Measurements from ENCODE around the gene ACTN4.

Gene ACTN4

GRCh38 chr19:38635483-38636399, 11.7 kb upstream of the ACTN4 start:
- DNase-seq (ENCODE audit: low read depth), result no peak

DNA sequence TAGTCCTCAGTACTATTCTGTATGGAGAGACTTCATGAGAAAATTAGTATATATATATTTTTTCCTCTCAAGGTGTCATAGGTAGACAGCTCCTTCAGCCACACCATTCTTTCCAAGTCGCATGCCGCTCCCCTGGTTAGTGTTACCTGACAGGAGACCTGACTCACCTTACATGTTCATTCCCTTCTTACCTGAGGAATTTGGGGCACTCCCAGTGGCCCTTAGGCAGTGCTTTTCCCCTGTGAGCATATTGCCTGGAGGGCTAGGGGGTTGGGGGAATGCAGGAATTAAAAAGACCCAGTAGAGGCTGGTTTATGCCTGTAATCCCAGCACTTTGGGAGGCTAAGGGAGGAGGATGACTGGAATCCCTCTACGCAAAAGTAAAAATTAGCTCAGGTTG, 9.0 kb upstream of the ACTN4 start:
- no peak for DNase-seq (ENCODE audit: low read depth)

GRCh38 chr19:38639679-38640078, 7.8 kb upstream of the ACTN4 start:
- no peak for DNase-seq (ENCODE audit: low read depth)

- DNase-seq (ENCODE audit: low read depth), result no peak
These were observed 7.1 kb upstream of the ACTN4 start for GRCh38 chr19:38640368-38640767.

GRCh38 chr19:38642176-38642575, 5.3 kb upstream of the ACTN4 start:
- no peak for DNase-seq (ENCODE audit: low read depth)

- DNase-seq (ENCODE audit: low read depth), result no peak
These were observed 2.7 kb upstream of the ACTN4 start for GRCh38 chr19:38644719-38645118.

DNA sequence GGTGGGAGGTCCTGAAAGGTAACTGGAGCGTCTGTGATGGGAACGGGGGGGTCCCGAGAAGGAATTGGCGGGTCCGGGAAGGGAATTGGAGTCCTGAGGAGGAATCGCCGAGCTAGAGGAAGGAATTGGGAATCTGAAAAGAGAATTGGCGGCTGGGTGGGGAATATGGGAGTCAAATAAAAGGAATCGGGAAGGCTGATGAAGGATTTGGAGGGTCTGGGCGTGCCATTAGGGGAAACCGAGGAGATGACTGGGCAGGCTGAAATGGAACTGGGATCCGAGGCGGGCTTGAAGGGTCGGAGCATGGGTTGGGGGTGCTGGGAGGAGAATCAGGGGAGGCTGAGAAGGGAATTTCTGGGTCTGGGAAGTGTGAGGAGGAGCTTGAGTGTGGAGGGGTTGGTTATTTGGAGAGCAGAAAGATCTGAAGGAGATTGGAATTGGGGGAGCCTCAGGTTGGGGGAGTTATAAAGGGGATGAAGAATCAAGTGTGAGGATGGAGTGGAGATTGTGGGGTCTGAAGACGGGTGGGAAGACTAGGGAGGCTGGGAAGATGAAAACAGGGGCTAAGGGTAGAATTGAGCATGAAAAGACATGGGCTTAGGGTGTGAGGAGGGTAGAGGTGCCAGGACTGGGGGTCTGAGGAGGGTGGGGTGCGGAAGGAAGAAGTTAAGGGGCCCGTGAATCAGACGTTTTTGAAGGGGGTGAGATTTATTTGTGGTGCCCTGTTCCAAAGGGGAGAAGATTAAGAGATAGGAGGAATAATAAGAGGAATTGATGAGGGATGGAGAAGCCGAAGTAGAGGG, 718 bp downstream of the ACTN4 start:
- no peak for DNase-seq (ENCODE audit: low read depth)

- DNase-seq (ENCODE audit: low read depth), result no peak
These were observed 1.4 kb downstream of the ACTN4 start for GRCh38 chr19:38648769-38649304.

GRCh38 chr19:38649305-38650171, 2.1 kb downstream of the ACTN4 start:
- no peak for DNase-seq (ENCODE audit: low read depth)

GRCh38 chr19:38650172-38650775, 2.8 kb downstream of the ACTN4 start:
- no peak for DNase-seq (ENCODE audit: low read depth)

DNA sequence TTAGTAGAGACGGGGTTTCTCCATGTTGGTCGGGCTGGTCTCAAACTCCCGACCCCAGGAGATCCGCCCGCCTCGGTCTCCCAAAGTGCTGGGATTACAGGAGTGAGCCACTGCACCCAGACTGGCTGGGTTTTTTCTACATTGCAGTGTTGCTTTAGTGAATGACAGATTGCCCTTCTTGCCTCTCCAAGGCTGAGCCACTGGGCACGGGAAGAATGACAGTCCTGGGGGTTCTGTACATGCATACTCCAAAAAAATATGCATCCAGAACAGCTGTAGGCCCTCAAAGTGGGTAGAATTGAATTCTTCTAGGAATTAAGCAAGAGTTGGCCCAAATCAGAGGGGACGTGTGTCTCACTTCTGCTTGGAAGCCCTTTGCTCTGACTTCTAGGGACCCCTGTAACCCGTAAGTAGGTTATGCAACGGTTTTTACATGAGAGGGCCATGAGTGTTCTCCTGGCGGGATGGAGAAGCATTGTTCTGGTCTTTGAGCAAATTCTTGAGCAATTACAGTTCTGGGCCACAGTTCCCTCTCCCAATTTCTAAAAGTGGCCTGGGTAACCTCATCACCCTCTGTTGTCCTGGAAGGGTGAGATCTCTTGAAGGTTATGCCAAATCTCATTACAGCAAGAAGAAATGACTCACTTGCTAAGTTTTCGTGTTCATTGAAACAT, 3.6 kb downstream of the ACTN4 start:
- DNase-seq (ENCODE audit: low read depth), result peak; percentile 71

DNA sequence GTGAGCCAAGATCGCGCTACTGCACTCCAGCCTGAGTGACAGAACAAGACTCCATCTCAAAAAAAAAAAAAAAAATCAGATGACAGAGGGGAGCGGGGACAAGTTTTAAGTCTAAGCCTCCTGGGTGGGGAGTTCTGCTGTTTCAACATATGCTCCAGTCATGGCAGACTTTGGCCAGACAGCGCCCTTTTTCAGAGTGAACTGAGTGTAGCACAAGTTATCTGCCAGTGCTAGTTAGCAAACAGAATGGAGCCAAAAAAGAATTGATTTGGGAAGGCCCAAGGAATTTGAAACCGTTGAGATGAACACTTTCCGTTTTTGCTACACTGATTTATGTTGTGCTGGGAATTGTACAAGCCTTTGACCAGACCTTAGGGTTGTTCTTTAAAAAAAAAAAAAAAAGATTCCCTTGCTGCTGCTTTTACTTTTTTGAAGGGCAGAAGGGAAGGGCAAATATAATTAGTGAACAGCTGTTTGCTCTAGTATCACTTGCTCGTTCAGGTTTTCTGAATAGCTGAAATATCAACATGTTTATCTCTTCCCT, 5.7 kb downstream of the ACTN4 start:
- DNase-seq (ENCODE audit: low read depth), result no peak

- no peak for DNase-seq (ENCODE audit: low read depth)
These were observed 7.2 kb downstream of the ACTN4 start for GRCh38 chr19:38654628-38655055.

DNA sequence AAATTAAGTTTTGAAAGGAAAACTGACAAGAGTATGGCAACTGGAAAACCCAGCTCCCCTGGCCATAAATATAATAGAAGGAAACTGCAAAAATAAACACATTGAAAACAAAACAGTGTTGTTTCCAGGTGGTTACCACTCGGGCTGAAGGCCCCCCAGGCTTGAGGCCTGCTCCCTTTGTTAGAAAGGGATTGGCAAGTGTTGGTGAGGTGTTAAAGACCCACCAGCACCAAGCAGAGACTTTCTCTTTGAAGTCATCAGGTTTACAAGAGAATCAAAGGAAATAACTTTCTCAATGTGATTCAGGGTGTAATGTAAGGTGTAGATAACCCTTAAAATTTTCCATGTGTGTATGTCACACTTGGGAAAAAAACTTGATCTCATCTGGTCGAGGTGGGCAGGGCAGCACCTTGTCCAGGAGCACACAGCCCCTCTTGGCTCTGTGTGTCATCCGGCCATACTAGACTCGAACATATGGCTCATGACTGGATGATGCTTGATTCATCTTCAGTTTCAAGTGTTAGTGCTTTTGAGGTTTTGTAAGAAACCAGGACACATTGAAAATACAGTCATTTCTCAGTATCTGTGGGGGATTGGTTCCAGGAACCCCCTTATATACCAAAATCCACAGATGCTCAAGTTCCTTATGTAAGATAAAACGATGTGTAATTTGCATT, 7.8 kb downstream of the ACTN4 start:
- DNase-seq (ENCODE audit: low read depth), result no peak

DNA sequence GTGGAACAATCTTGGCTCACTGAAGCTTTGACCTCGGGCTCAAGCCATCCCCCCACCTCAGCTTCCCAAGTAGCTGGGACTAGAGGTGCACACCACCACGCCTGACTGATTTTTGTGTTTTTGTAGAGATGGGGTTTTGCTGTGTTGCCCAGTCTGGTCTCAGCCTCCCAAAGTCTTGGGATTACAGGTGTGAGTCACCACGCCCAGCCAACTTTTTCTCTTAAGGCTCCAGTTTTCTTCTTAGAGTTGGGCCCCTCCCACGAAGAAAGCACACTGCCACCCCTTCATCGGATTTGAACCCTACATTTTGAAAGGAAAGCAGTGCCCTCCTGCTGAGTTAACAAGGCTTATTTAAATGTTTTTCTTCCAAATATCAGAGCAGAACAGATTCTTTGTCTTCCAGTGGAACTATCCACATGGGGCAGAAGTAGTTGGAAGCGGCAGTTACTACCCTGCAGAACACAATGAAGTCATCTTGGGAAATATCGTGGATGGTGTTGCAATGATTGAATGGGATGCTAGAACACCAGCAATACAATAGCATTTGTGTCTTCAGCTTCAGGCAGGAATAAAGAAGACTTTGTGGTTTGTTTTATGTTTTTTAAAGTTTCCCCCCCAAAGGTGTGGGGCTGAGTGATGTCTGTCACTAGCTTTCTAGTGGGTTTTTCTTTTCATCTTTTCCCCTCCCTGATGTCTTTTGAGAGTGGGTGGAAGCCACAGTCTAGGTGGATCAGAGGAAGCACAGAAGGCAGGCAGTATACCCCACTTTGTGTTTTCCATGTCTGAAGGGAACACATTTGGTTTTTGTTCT, 8.9 kb downstream of the ACTN4 start:
- no peak for DNase-seq (ENCODE audit: low read depth)

- peak; percentile 71 for DNase-seq (ENCODE audit: low read depth)
These were observed 10.3 kb downstream of the ACTN4 start for GRCh38 chr19:38657633-38658222.

DNA sequence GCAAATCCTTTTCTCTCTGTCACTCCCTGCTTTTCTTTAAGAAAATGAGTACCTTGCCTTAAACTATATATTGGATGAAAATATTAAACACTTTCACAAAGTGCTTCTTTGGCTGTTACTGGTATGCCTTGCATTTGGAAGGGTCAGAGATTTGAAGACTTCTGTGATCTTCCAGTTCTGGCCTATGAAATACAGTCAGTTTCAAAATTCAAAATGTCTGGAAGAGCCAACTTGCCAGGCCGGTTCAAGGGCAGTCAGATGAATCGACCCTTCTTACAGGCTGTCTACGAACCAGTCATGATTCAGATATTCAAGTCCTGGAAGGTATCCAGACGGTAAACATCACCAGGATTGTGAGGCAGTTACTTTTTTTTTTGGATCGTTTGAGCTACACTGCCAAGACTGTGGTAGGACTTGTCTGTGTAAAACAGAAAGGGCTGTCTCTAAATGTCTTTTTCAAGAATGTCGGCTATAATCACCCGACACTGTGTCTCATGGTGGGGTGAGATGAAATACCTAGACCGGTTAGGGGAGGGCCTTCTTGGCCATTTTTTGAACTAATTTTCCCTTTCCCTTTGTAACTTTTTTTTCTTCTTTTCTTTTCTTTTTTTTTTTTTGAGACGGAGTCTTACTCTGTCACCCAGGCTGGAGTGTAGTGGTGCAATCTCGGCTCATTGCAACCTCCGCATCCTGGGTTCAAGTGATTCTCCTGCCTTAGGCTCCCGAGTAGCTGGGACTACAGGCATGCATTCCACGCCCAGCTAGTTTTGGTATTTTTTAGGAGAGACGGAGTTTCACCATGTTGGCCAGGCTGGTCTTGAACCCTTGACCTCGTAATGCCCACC, 11.2 kb downstream of the ACTN4 start:
- peak; percentile 100 for DNase-seq (ENCODE audit: low read depth)

DNA sequence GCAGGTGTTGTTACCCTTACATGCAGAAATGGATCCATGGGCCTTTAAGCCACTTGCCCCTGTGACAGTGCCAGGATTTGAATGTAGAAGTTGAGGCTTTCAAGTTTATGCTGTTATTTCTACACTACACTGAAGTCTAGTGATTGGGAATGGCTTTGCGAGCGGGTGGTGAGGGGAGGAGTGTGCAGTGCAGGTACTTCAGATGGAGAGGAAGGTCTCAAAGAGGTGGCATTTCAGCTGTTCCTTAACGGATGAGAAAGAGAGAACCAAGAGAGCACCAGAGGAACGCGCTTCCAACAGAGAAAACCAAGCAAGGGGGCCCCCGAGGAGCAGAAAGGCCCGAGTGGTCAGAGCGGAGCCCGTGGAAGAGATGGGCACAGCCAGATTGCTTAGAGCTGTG, 13.3 kb downstream of the ACTN4 start:
- no peak for DNase-seq (ENCODE audit: low read depth)

Data from GM04504 (cell line).